OCI-LY7 (cell line): ENCODE results near the gene CTNNA3. TPM values are rescaled to one million over a fixed set of nuclear protein-coding genes. Genes with fewer than 3 reads are reported as not detected.

Experiments used
- BruUV-seq: library from RNA; stranded (reverse); fragments of 400-500 nt; replicated peaks from 2 replicates; lab custom pipeline; 2021; lab: Mats Ljungman, UMichigan
- CTCF ChIA-PET: fragments of 300-600 bp; sonication (Branson Sonifier 250); formaldehyde crosslinking; loops from one replicate; lab custom pipeline; 2022; ENCODE audit warnings: antibody characterized with exemption; ENCODE audit not compliant: unreplicated experiment; lab: Charles Lee
- POLR2A ChIA-PET: fragments of 300-600 bp; sonication (Branson Sonifier 250); formaldehyde crosslinking; loops from one replicate; lab custom pipeline; 2022; ENCODE audit warnings: antibody characterized with exemption; lab: Charles Lee
- DNase-seq: peaks from one replicate; pipeline ENCODE4 v3.0.0-alpha.2; 2015; ENCODE audit warnings: low spot score
- H2AFZ ChIP-seq: fragments of 200-600 bp; sonication (generic), shearing (Covaris generic); 2 replicates; pipeline ENCODE4 v1.6.1; 2014; ENCODE audit warnings: mild to moderate bottlenecking, antibody characterized with exemption, low read length, moderate library complexity
- H3K27ac ChIP-seq: fragments of 200-600 bp; sonication (generic); 2 replicates; pipeline ENCODE4 v1.5.1; 2014; ENCODE audit warnings: mixed run types, low read depth, mild to moderate bottlenecking, moderate library complexity, low read length, inconsistent platforms; ENCODE audit not compliant: poor library complexity, severe bottlenecking
- H3K36me3 ChIP-seq: fragments of 200-600 bp; sonication (generic); 2 replicates; pipeline ENCODE4 v1.6.1; 2014; ENCODE audit warnings: mild to moderate bottlenecking, antibody characterized with exemption, low read length, moderate library complexity, mixed read lengths; ENCODE audit not compliant: insufficient read depth
- H3K4me1 ChIP-seq: fragments of 200-600 bp; sonication (generic); 2 replicates; pipeline ENCODE4 v1.5.1; 2014; ENCODE audit warnings: mild to moderate bottlenecking, low read length; ENCODE audit not compliant: insufficient read depth, poor library complexity, severe bottlenecking
- H3K4me2 ChIP-seq: fragments of 200-600 bp; sonication (generic); 2 replicates; pipeline ENCODE4 v1.6.1; 2014; ENCODE audit warnings: mild to moderate bottlenecking, low read length
- H3K4me3 ChIP-seq: fragments of 200-600 bp; sonication (generic); 2 replicates; pipeline ENCODE4 v1.5.1; 2014; ENCODE audit warnings: mild to moderate bottlenecking, low read depth, low read length; ENCODE audit not compliant: poor library complexity, severe bottlenecking
- H3K79me2 ChIP-seq: fragments of 200-600 bp; sonication (generic); 2 replicates; pipeline ENCODE4 v1.6.1; 2016; ENCODE audit warnings: low read depth, mild to moderate bottlenecking, low read length, moderate library complexity, mixed read lengths; ENCODE audit not compliant: insufficient read depth
- H3K9me2 ChIP-seq: fragments of 200-600 bp; sonication (generic); 2 replicates; pipeline ENCODE4 v1.6.1; 2016; ENCODE audit warnings: mild to moderate bottlenecking, low read length, mixed read lengths; ENCODE audit not compliant: insufficient read depth
- H3K9me3 ChIP-seq: fragments of 200-600 bp; sonication (generic); 2 replicates; pipeline ENCODE4 v1.6.1; 2014; ENCODE audit warnings: mild to moderate bottlenecking, mixed run types, low read length, mixed read lengths
- H4K20me1 ChIP-seq: fragments of 200-600 bp; sonication (generic); 2 replicates; pipeline ENCODE4 v1.6.1; 2014; ENCODE audit warnings: mild to moderate bottlenecking, antibody characterized with exemption, low read length, moderate library complexity, mixed read lengths; ENCODE audit not compliant: insufficient read depth
- EZH2phosphoT487 ChIP-seq: fragments of 200-600 bp; sonication (generic); IDR thresholded peaks from 2 replicates; pipeline ENCODE4 v1.6.1; 2018; ENCODE audit warnings: low read depth, borderline replicate concordance, mild to moderate bottlenecking, mixed run types, antibody characterized with exemption, low read length, moderate library complexity, mixed read lengths
- intact Hi-C: fragments of 100-400 bp; cut with micrococcal nuclease; formaldehyde crosslinking; loops from one replicate; pipeline ENCODE4 v1.10.0; 2022; ENCODE audit not compliant: unreplicated experiment
- total RNA-seq, 2 experiments: library from RNA; depleted of rRNA in 1 of 2; stranded (reverse); fragments of >200 nt in 1 of 2; shearing (Covaris generic) in 1 of 2; gene quantifications; 2 replicates each; pipeline ENCODE4 v1.2.3, GENCODE V29; 2014 to 2022
- TF ChIP-seq, protein P1 (sequence below): fragments of 200-600 bp; sonication (generic); conservative IDR thresholded peaks from 2 replicates; pipeline ENCODE4 v1.5.1; 2014; ENCODE audit warnings: mild to moderate bottlenecking, antibody characterized with exemption, low read length, moderate library complexity, mixed read lengths

The CTNNA3 gene
- total RNA-seq, 2 experiments from 2014 or later = not detected

GRCh38 chr10:66755474-66755873, 940.5 kb downstream of the CTNNA3 start:
- no peaks in the 10 kb centered on the region for H3K36me3 ChIP-seq
- no peak overlapping the region for H2AFZ ChIP-seq
- intact Hi-C loops = no loop called here
- no peak overlapping the region for H3K4me3 ChIP-seq
- H3K79me2 ChIP-seq = no peaks in the 10 kb centered on the region
- no peak overlapping the region for H3K27ac ChIP-seq
- no peak for DNase-seq
- H3K9me3 ChIP-seq = no peaks in the 10 kb centered on the region
- no peaks in the 10 kb centered on the region for H4K20me1 ChIP-seq
- TF ChIP-seq, protein P1, sequence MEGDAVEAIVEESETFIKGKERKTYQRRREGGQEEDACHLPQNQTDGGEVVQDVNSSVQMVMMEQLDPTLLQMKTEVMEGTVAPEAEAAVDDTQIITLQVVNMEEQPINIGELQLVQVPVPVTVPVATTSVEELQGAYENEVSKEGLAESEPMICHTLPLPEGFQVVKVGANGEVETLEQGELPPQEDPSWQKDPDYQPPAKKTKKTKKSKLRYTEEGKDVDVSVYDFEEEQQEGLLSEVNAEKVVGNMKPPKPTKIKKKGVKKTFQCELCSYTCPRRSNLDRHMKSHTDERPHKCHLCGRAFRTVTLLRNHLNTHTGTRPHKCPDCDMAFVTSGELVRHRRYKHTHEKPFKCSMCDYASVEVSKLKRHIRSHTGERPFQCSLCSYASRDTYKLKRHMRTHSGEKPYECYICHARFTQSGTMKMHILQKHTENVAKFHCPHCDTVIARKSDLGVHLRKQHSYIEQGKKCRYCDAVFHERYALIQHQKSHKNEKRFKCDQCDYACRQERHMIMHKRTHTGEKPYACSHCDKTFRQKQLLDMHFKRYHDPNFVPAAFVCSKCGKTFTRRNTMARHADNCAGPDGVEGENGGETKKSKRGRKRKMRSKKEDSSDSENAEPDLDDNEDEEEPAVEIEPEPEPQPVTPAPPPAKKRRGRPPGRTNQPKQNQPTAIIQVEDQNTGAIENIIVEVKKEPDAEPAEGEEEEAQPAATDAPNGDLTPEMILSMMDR = no peak
- TF ChIP-seq EZH2phosphoT487 = no peak
- H3K9me2 ChIP-seq = no peaks in the 10 kb centered on the region
- H3K4me1 ChIP-seq = no peaks in the 10 kb centered on the region
- no peak overlapping the region for H3K4me2 ChIP-seq
- ChIA-PET CTCF (no interaction called here), POLR2A (no interaction called here)
- no TSS peak for BruUV-seq

DNA sequence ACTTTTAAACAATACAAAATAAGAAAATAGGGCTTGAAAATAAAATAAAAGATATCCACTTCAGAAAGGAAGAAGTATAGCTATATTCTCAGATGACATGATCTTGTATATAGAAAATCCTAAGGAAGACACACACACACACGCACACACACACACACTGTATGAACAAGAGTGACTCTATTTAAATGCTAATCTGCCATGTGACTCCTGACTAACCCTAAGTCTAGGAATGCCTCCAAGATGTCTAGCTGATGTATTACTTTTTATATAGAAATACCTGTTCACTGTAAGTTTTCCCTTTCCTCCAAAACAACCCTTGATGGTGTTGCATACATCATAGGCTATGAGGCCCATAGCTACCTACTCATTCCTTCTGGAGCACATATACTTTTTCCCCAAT, 943.3 kb downstream of the CTNNA3 start:
- no peak for DNase-seq
- intact Hi-C loops = no loop called here

DNA sequence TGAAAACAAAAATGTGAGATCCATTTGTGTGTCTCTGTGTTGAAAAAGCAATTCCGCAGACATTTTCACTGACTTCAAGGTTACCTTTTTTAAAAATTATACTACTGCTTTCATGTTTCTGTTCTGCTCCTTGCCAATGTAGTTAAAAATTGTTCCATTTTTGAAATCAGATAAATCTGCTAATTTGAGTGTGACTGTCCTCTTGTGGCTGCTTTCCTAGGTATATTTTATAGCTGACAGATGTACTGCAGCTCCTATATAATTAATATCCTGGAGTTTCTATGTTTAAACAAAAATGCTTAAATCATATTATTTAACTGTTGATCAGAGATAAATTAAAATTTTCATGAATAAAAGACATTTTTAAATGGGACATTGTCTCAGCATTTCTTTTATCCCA, 947.8 kb downstream of the CTNNA3 start:
- Histone ChIP-seq H3K4me1 (no peaks in the 10 kb centered on the region), H3K4me2 (no peak overlapping the region), H2AFZ (no peak overlapping the region), H3K79me2 (no peaks in the 10 kb centered on the region), H3K27ac (no peak overlapping the region), H4K20me1 (no peaks in the 10 kb centered on the region), H3K36me3 (no peaks in the 10 kb centered on the region), H3K4me3 (no peak overlapping the region), H3K9me3 (no peaks in the 10 kb centered on the region), H3K9me2 (no peaks in the 10 kb centered on the region)
- ChIA-PET CTCF (no interaction called here), POLR2A (interaction anchor here (0.7 kb wide), 1 partner anchor 16 kb away, joined by 3 read pairs; no protein-coding TSS in a partner anchor)
- intact Hi-C loops = no loop called here
- no peak for TF ChIP-seq EZH2phosphoT487
- TF ChIP-seq, protein P1 = no peak
- no TSS peak for BruUV-seq
- DNase-seq = no peak

More for the DNA sequence above, 943.3 kb downstream of the CTNNA3 start:
- H3K4me2 ChIP-seq = no peak overlapping the region
- H3K4me3 ChIP-seq = no peak overlapping the region
- ChIA-PET CTCF (no interaction called here), POLR2A (no interaction called here)
- no peaks in the 10 kb centered on the region for H3K36me3 ChIP-seq
- no peak for TF ChIP-seq EZH2phosphoT487
- TF ChIP-seq, protein P1 = no peak
- H3K4me1 ChIP-seq = no peaks in the 10 kb centered on the region
- H2AFZ ChIP-seq = no peak overlapping the region
- H3K9me3 ChIP-seq = no peaks in the 10 kb centered on the region
- no peak overlapping the region for H3K27ac ChIP-seq
- no peaks in the 10 kb centered on the region for H4K20me1 ChIP-seq
- no peaks in the 10 kb centered on the region for H3K79me2 ChIP-seq
- BruUV-seq = no TSS peak
- no peaks in the 10 kb centered on the region for H3K9me2 ChIP-seq
